NCI-H128 (cell line): ENCODE data around the gene PCSK5.

Experiments used
- DNase-seq: peaks from one replicate; lab custom pipeline; 2025; ENCODE audit not compliant: unreplicated experiment; lab: John Stamatoyannopoulos, UW

Gene PCSK5

DNA sequence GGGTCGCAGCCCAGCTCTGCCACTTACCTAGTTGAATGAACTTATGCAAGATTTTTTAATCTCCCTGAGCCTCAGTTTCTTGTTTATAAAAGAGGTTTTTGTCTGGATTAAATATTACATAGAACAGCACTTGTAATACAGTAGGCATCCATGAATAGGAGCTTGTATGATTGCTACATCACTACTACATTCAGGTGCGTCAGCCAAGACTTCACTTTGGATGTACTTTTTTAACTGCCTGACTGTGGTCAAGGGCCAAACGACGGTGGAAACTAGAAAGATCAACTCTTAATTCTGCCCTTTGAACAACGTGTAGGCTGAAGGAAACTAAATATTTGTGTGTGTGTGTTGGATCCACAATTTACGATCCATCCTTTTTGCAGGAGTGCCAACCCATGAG, 330.9 kb downstream of the PCSK5 start:
- no peak for DNase-seq

DNA sequence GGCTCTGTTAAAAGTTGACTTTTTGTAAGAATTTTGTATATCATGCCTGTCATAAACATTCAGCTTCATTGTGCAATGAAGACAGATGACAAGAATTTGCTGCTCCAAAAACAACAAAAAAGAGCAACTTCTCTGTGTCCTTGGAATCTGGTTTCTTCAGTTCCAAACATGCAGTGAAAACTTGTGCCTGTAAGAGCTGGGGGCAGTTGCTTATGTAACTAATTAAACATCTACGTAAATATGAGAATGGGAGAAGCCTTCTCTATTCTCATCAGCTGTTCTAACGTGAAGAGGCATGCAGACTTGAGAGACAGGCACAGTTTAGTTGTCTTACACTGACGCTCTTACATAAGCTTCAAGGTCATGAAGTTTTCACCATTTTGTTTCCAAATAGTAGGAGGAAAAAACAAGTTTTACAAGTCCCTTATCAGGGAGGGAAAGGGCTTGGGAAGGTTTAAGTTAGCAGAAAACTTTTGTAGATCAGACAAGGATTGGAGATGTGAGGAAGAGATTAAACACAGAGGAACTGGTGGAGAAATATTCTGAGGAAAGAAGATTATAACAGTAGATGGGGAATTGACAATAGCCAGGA, 333.4 kb downstream of the PCSK5 start:
- DNase-seq: no peak

GRCh38 chr9:76227156-76227555, 336.7 kb downstream of the PCSK5 start:
- DNase-seq: no peak

DNA sequence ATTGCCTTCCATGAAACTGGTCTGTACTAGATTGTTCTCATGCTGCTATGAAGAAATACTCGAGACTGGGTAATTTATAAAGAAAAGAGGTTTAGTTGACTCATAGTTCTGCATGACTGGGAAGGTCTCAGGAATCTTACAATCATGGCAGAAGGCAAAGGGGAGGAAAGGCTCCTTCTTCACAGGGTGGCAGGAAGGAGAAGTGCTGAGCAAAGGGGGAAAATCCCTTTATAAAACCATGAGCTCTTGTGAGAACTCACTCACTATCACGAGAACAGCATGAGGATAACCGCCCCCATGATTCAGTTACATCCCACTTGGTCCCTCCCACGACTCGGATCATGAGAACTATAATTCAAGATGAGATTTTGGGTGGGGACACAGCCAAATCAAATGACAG, 340.5 kb downstream of the PCSK5 start:
- no peak for DNase-seq

DNA sequence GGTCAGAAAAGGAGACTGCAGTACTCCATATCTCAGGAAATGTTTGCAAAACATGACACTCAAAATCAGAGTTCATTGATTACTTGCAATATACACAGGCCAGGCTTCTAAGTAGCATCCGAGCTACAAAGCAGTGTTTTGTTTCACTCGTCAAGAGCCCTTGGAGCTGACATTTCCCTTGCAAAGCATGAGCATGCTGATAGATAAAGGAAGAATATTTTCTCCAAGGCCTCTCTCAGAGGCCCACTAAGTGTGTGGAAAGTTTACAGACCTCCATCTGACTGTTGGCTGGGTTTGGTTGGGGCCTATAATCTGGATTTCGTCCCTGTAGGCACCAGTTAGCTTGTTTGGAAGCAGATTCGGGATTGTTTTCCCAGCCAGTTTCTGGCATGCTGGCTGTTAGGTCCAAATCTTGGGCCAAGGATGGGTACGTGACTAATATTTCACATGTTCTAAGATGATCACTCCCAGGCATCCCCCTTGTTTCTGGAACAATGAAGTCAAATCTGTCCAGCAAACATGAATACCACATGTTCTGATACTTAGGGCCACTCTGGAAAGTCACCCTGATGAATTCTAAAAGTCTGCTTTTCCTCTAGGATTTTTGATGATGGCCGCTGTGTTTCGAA, 342.5 kb downstream of the PCSK5 start:
- DNase-seq: no peak

GRCh38 chr9:76240578-76240977, 350.1 kb downstream of the PCSK5 start:
- DNase-seq: no peak

- no peak for DNase-seq
Observed at GRCh38 chr9:76245518-76245917, 355.0 kb downstream of the PCSK5 start.

GRCh38 chr9:76246680-76247079, 356.2 kb downstream of the PCSK5 start:
- DNase-seq: no peak

DNA sequence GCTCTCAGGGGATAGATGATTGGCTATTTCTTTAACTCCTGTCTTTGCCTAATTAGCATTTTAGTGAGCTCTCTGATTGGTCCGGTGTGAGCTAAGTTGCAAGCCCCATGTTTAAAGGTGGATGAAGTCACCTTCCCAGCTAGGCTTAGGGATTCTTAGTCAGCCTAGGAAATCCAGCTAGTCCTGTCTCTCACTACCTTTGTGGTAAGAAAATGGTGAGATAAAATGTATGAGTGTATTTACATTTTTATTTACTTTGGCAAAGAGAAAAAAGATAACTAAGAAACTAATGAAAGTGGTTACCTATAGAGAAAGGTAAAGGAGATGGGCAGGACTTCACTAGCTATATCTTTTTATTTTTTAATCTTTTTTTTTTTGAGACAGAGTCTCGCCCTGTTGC, 357.0 kb downstream of the PCSK5 start:
- DNase-seq: no peak

DNA sequence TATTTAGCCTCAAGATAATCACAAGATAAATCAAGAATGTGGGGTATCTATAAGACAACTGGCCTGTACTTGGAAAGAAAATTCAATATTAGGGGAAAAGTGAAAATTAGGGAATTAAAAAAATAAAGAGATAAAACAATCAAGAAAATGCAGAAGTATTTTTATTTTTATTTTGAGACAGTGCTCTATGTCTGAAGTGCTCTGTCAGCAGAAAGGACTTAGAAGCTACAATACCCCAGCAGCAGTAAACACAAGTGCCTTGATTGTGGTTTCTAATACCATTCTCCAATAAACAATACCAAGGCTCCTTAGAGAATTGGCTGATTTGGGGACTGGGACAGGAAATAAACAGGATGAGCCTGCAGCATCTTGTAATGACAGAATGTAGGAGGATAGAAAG, 358.8 kb downstream of the PCSK5 start:
- DNase-seq: no peak

DNA sequence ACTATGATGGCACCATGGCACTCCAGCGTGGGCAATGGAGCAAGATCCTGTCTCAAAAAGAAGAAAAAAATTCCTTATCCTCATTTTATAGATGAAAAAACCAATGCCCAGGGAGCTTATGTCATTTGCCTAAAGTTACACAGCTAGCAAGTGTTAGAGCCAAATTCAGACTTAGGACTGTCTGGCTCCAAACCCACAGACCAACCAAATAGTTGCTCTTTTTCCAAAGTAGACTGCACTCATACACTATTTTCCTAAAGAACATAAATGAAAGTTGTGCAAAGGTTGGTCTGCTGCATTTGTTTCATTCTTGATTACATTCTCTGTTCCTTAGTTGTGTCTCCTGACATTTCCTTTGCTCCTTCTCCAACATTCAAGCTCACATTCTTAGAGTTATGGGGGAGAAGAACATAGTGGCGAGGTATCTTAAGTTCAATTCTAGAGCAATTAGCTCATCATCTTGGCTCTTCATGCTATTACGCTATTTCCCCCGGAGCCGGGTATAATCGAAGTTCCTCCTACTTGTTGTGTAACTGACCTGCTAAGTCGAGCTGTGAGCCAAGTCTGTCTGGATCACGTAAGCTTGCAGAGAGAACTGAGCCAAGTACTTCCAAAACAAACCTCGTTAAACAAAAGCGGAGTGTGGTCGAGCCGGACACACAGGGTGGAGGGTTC, 365.4 kb downstream of the PCSK5 start:
- no peak for DNase-seq

GRCh38 chr9:76257311-76257710, 366.8 kb downstream of the PCSK5 start:
- no peak for DNase-seq

DNA sequence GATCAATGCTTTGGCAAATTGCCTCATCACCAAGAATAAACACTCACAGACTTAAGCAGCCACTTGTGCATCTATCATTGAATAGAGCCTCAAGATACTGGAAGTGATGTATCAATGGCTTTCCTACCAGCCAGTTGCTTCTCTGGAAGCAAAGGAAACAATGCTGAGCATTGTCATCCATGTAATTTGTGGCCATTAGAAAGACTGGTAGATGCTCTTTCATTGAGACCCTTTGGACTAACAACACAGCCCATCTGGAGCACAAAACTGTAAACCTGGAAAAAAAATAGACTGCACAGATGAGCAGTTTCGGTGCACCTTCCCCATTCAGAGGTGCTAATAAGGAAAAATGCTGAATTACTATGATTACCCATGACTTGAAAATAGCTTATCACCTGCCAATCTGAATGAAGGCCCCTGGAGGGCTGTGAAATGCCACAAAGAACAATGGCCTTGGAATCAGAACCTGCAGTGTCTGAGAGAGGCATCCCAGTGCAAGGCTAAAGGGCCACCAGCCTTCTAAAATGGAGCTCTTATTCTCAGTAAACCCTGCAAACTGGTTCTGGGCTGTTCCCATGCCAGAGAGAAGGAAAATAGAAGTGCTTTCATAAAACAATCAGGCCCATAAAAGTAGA, 376.3 kb downstream of the PCSK5 start:
- no peak for DNase-seq

GRCh38 chr9:76267284-76267652, 376.8 kb downstream of the PCSK5 start:
- DNase-seq: no peak

DNA sequence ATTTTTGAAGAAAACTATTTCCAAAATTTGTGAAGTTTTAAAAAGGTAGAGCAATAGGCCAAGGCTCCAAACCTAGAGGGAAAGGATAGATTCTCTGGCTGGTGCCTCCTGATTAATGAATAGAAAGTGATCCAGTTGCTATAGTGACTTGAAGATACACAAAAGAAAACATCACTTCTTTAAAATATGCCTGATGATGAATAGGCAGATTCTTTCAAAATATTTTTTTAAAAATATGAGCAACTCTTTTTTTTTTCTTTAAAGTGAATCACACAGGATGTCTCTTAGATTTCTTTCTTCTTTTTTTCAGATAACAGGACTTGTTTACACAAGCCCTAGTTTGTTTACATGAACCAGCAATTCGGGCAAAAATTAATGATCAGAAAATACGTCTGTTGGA, 379.3 kb downstream of the PCSK5 start:
- DNase-seq: no peak

GRCh38 chr9:76271755-76272154, 381.3 kb downstream of the PCSK5 start:
- no peak for DNase-seq

DNA sequence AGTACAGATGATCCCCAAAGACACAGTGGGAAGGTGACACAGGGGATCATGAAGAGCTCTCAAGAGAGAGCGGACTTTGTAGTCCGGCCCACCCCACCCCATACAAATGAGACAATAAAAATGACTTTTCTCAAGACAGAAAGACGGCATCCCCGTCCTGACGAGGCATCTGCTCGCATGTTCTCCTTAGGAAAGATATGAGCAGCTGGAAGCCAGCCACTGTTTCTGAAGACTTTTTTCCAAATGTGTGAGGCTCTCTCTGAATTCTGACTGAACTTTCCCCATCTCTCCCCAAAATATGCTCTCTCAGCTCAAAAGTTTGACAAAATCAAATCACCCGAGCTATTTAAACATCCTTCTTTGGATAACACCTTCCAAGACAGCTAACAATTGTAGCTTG, 398.6 kb downstream of the PCSK5 start:
- DNase-seq: no peak

DNA sequence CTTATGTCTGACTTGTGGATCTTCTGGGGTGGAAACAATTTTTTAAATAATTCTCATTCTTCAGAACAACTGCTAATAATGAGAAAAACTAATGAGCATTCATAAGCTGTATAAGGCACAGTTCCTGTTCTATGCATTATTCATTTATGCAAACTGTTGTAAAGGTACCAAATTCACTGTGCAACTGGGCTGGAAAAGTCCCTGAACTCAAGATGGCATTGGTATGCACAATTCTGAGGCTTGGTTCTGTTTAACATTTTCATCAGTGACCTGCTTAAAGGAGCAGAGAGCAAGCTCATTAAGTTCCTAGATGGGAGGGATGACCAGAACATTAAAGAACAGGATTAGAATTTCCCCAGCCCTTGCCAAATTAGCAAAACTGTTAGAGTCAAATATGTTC, 399.2 kb downstream of the PCSK5 start:
- no peak for DNase-seq

GRCh38 chr9:76290555-76290954, 400.1 kb downstream of the PCSK5 start:
- no peak for DNase-seq

- no peak for DNase-seq
Observed at GRCh38 chr9:76292246-76292645, 401.8 kb downstream of the PCSK5 start.

DNA sequence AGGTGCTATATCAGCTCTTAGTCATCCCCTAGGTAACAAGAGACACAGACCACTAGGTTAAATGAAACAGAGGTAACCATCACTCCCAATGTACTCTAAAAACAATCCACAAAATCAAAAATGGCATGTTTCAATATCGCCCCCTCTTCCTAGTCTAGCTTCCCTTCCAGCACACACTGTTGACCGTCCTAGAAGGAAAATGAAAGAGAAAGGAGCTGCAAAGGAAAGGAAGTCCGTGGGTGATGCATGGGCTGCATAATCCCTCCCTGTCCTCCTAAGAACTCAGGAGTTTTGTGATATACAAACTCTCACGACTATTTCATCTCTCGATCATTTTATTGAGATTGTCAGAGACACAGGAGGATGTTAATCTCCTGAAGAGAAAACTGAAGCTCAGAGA, 402.2 kb downstream of the PCSK5 start:
- DNase-seq: no peak

GRCh38 chr9:76294301-76294700, 403.8 kb downstream of the PCSK5 start:
- DNase-seq: no peak
